B cell (primary cell): Measurements from ENCODE around the gene ARHGAP15.

Experiments used
- EZH2 ChIP-seq: IDR thresholded peaks from 2 replicates; pipeline ENCODE4 v1.6.1; 2012; ENCODE audit warnings: borderline replicate concordance, low read depth, mild to moderate bottlenecking, moderate library complexity, low read length; ENCODE audit not compliant: insufficient read depth, poor library complexity, severe bottlenecking
- TF ChIP-seq, protein P1 (sequence below): fragments of 200-600 bp; IDR thresholded peaks from one replicate; pipeline ENCODE4 v1.8.0; 2022; ENCODE audit warnings: antibody characterized with exemption, mild to moderate bottlenecking

DNA sequence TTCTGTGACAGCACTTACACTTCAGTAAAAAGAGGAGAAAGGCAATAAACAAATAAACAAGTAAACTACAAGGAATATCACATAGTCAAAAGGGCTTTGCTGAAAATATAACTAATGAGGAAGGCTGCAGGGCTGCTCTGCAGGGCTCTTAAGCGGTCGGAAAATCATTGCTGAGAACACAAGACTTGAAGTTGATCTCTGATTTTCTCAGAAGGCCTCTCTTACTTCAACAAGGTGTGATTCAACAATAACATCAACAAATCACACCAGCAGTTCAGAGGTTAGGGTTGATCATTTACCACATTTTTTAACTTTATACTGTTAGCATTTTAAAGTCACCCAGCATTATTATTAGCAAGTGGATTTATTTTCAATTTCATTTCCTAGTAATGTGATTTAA lies 215.6 kb downstream of the ARHGAP15 start:
- TF ChIP-seq, protein P1, sequence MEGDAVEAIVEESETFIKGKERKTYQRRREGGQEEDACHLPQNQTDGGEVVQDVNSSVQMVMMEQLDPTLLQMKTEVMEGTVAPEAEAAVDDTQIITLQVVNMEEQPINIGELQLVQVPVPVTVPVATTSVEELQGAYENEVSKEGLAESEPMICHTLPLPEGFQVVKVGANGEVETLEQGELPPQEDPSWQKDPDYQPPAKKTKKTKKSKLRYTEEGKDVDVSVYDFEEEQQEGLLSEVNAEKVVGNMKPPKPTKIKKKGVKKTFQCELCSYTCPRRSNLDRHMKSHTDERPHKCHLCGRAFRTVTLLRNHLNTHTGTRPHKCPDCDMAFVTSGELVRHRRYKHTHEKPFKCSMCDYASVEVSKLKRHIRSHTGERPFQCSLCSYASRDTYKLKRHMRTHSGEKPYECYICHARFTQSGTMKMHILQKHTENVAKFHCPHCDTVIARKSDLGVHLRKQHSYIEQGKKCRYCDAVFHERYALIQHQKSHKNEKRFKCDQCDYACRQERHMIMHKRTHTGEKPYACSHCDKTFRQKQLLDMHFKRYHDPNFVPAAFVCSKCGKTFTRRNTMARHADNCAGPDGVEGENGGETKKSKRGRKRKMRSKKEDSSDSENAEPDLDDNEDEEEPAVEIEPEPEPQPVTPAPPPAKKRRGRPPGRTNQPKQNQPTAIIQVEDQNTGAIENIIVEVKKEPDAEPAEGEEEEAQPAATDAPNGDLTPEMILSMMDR: no peak
- no peak for TF ChIP-seq EZH2
